H9 (cell line): Measurements from ENCODE around the gene PFDN1. TPM values are rescaled to one million over a fixed set of nuclear protein-coding genes. Genes with fewer than 3 reads are reported as not detected.

Source experiments
- DNase-seq: peaks from one replicate; pipeline ENCODE4 v3.0.0-alpha.2; 2017
- H2AFZ ChIP-seq: one replicate; pipeline ENCODE4 v1.6.1; 2013; ENCODE audit warnings: mild to moderate bottlenecking, low read length, control low read depth, moderate library complexity
- H2AK5ac ChIP-seq: 2 replicates; pipeline ENCODE4 v1.6.1; 2013; ENCODE audit warnings: low read length, control low read depth, mixed read lengths; ENCODE audit not compliant: insufficient read length
- H2BK120ac ChIP-seq: one replicate; pipeline ENCODE4 v1.6.1; 2013; ENCODE audit warnings: low read depth, mild to moderate bottlenecking, low read length, control low read depth, inconsistent platforms; ENCODE audit not compliant: poor library complexity, severe bottlenecking
- H2BK12ac ChIP-seq: 2 replicates; pipeline ENCODE4 v1.6.1; 2013; ENCODE audit warnings: low read length, control low read depth, mixed read lengths, low read depth; ENCODE audit not compliant: insufficient read length
- H2BK15ac ChIP-seq: 2 replicates; pipeline ENCODE4 v1.6.1; 2013; ENCODE audit warnings: low read depth, low read length, control low read depth
- H2BK20ac ChIP-seq: one replicate; pipeline ENCODE4 v1.6.1; 2013; ENCODE audit warnings: low read depth, mild to moderate bottlenecking, low read length, control low read depth, inconsistent platforms; ENCODE audit not compliant: poor library complexity, severe bottlenecking
- H2BK5ac ChIP-seq: 2 replicates; pipeline ENCODE4 v1.6.1; 2013; ENCODE audit warnings: low read length, control low read depth, mixed read lengths; ENCODE audit not compliant: insufficient read length
- H3K14ac ChIP-seq: 2 replicates; pipeline ENCODE4 v1.6.1; 2013; ENCODE audit warnings: low read length, control low read depth; ENCODE audit not compliant: insufficient read depth
- H3K18ac ChIP-seq: 2 replicates; pipeline ENCODE4 v1.6.1; 2013; ENCODE audit warnings: low read depth, mild to moderate bottlenecking, mixed read lengths, low read length, control low read depth; ENCODE audit not compliant: insufficient read length
- H3K23ac ChIP-seq: 2 replicates; pipeline ENCODE4 v1.6.1; 2013; ENCODE audit warnings: low read length, control low read depth, mixed read lengths, low read depth; ENCODE audit not compliant: insufficient read length
- H3K23me2 ChIP-seq: 2 replicates; pipeline ENCODE4 v1.6.1; 2013; ENCODE audit warnings: low read depth, mild to moderate bottlenecking, mixed read lengths, low read length, control low read depth; ENCODE audit not compliant: insufficient read length, poor library complexity, severe bottlenecking
- H3K27ac ChIP-seq: 2 replicates; pipeline ENCODE4 v1.5.1; 2013; ENCODE audit warnings: low read length, control low read depth, mixed read lengths, low read depth; ENCODE audit not compliant: insufficient read length
- H3K27me3 ChIP-seq: 2 replicates; pipeline ENCODE4 v1.6.1; 2013; ENCODE audit warnings: low read length, control low read depth, inconsistent platforms; ENCODE audit not compliant: insufficient read depth
- H3K4ac ChIP-seq: 2 replicates; pipeline ENCODE4 v1.6.1; 2013; ENCODE audit warnings: low read depth, mild to moderate bottlenecking, control low read depth, inconsistent platforms, low read length, moderate library complexity
- H3K4me1 ChIP-seq: 2 replicates; pipeline ENCODE4 v1.6.1; 2013; ENCODE audit warnings: low read length, control low read depth, inconsistent platforms; ENCODE audit not compliant: insufficient read depth
- H3K4me2 ChIP-seq: 2 replicates; pipeline ENCODE4 v1.6.1; 2013; ENCODE audit warnings: low read length, control low read depth, mixed read lengths; ENCODE audit not compliant: insufficient read length, insufficient read depth
- H3K56ac ChIP-seq: 2 replicates; pipeline ENCODE4 v1.6.1; 2013; ENCODE audit warnings: low read depth, mild to moderate bottlenecking, mixed read lengths, low read length, control low read depth; ENCODE audit not compliant: insufficient read length
- H3K79me1 ChIP-seq: 2 replicates; pipeline ENCODE4 v1.6.1; 2013; ENCODE audit warnings: low read depth, mild to moderate bottlenecking, moderate library complexity, low read length, control low read depth, inconsistent platforms; ENCODE audit not compliant: insufficient read depth, poor library complexity, severe bottlenecking
- H3K79me2 ChIP-seq: 2 replicates; pipeline ENCODE4 v1.6.1; 2013; ENCODE audit warnings: low read length, control low read depth, inconsistent platforms; ENCODE audit not compliant: insufficient read depth
- H3K9ac ChIP-seq: 2 replicates; pipeline ENCODE4 v1.6.1; 2013; ENCODE audit warnings: low read length, control low read depth, mixed read lengths; ENCODE audit not compliant: insufficient read length; ENCODE audit errors: extremely low read depth
- H3K9me3 ChIP-seq: one replicate; pipeline ENCODE4 v1.6.1; 2013; ENCODE audit warnings: low read depth, low read length, inconsistent platforms; ENCODE audit not compliant: control insufficient read depth
- H3T11ph ChIP-seq: one replicate; pipeline ENCODE4 v1.6.1; 2013; ENCODE audit warnings: mild to moderate bottlenecking, low read length, control low read depth, inconsistent platforms
- H4K20me1 ChIP-seq: one replicate; pipeline ENCODE4 v1.6.1; 2013; ENCODE audit not compliant: control insufficient read depth, insufficient read length, insufficient read depth
- H4K5ac ChIP-seq: 2 replicates; pipeline ENCODE4 v1.6.1; 2013; ENCODE audit warnings: low read depth, mild to moderate bottlenecking, mixed read lengths, low read length, control low read depth; ENCODE audit not compliant: insufficient read length
- H4K8ac ChIP-seq: replicated peaks from 2 replicates; pipeline ENCODE4 v1.6.1; 2013; ENCODE audit warnings: low read length, control low read depth, mixed read lengths, low read depth; ENCODE audit not compliant: insufficient read length
- H4K91ac ChIP-seq: 2 replicates; pipeline ENCODE4 v1.6.1; 2013; ENCODE audit warnings: low read depth, mild to moderate bottlenecking, moderate library complexity, mixed read lengths, low read length, control low read depth; ENCODE audit not compliant: insufficient read length
- H3K27ac Mint-ChIP-seq, 3 experiments: 2 replicates in 2 of 3; 3 replicates in 1 of 3; pipeline ENCODE4 v1.8.0; 2020 to 2021; ENCODE audit warnings: mixed read lengths in 3 of 3, mild to moderate bottlenecking in 1 of 3, moderate library complexity in 1 of 3
- H3K27me3 Mint-ChIP-seq: 2 replicates; pipeline ENCODE4 v1.8.0; 2021; ENCODE audit warnings: low read depth, mild to moderate bottlenecking, moderate library complexity, mixed read lengths
- H3K36me3 Mint-ChIP-seq, 3 experiments: 2 replicates in 2 of 3; 3 replicates in 1 of 3; pipeline ENCODE4 v1.8.0; 2020 to 2021; ENCODE audit warnings: low read depth in 3 of 3, mixed read lengths in 3 of 3; ENCODE audit not compliant: insufficient read depth in 1 of 3
- H3K4me1 Mint-ChIP-seq, 2 experiments: 2 replicates each; pipeline ENCODE4 v1.8.0; 2020; ENCODE audit warnings: mixed read lengths in 2 of 2
- H3K4me3 Mint-ChIP-seq, 2 experiments: 2 replicates in 1 of 2; 3 replicates in 1 of 2; pipeline ENCODE4 v1.8.0; 2020 to 2021; ENCODE audit warnings: mild to moderate bottlenecking in 2 of 2, mixed read lengths in 2 of 2, moderate library complexity in 1 of 2
- H3K9me3 Mint-ChIP-seq, 2 experiments: 2 replicates in 1 of 2; 3 replicates in 1 of 2; pipeline ENCODE4 v1.8.0; 2020; ENCODE audit warnings: mild to moderate bottlenecking in 2 of 2, mixed read lengths in 2 of 2, moderate library complexity in 1 of 2
- WGBS: extraction: QIAGEN DNeasy Blood & Tissue Kit; methylation state at CpG from one replicate; pipeline ENCODE4 v1.1.7; 2013; ENCODE audit warnings: missing lambda C conversion rate, low lambda C conversion rate, mixed read lengths; ENCODE audit not compliant: insufficient read length; ENCODE audit errors: extremely low coverage; 5-methylcytosine and 5-hydroxymethylcytosine counted together
- total RNA-seq: library from RNA; stranded (reverse); gene quantifications from 2 replicates; pipeline ENCODE4 v1.2.1, GENCODE V29; 2021
- TF ChIP-seq, protein P1 (sequence below): fragments of 200-600 bp; sonication (generic); conservative IDR thresholded peaks from 3 replicates; pipeline ENCODE4 v1.8.0; 2021; ENCODE audit warnings: antibody characterized with exemption, mild to moderate bottlenecking

Gene PFDN1
- total RNA-seq, 1 experiment from 2014 or later, result 58.3 TPM

DNA sequence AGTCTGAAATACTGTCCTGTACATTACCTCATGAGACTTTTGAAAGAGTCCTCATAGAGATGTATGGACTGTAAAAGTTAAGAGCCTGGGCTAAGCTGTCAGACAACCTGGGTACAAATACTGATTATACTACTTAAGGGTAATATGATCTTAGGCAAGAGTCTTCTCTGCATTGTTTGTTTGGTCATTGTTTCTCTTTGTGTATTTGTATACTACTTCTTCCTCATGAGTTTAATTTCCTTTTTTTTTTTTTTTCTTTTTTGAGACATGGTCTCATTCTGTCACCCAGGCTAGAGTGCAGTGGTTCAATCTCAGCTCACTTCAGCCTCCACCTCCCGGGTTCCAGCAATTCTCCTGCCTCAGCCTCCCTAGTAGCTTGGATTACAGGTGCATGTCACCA, 2.6 kb upstream of the PFDN1 start:
- H3K23ac ChIP-seq, result no peak overlapping the region
- H4K5ac ChIP-seq, result no peak overlapping the region
- no CpG with 5 or more reads among the region's 1 CpG for WGBS
- H2BK20ac ChIP-seq, result no peak overlapping the region
- H3K9me3 ChIP-seq, result no peaks in the 10 kb centered on the region
- H3K18ac ChIP-seq, result no peak overlapping the region
- no peak overlapping the region for H2BK5ac ChIP-seq
- H2BK12ac ChIP-seq, result no peak overlapping the region
- H3K27ac Mint-ChIP-seq, result no peak overlapping the region; a peak in 1 of 7 replicates
- peaks cover 8% of the 10 kb centered on the region; the same call in 1 of the 2 replicates for H3K79me2 ChIP-seq
- no peaks in the 10 kb centered on the region for H3K4me1 ChIP-seq
- no peaks in the 10 kb centered on the region for H3K27me3 ChIP-seq
- no peak overlapping the region for H2BK120ac ChIP-seq
- H3K27me3 Mint-ChIP-seq, result peaks cover 2% of the 10 kb centered on the region
- no peaks in the 10 kb centered on the region for H4K20me1 ChIP-seq
- peaks cover 0 to 2% (median 1%) of the 10 kb centered on the region in 3 experiments; a peak in 5 of 7 replicates for H3K36me3 Mint-ChIP-seq
- H3K56ac ChIP-seq, result no peak overlapping the region
- H3K23me2 ChIP-seq, result peaks cover 11% of the 10 kb centered on the region
- no peak overlapping the region for H4K91ac ChIP-seq
- no peak for DNase-seq
- no peak overlapping the region for H4K8ac ChIP-seq
- no peak overlapping the region for H3K4me2 ChIP-seq
- H3K9ac ChIP-seq, result no peak overlapping the region
- H2AFZ ChIP-seq, result no peak overlapping the region
- H3K4me1 Mint-ChIP-seq, result peaks cover 4 to 7% of the 10 kb centered on the region in 2 experiments; a peak in 3 of 4 replicates
- H2BK15ac ChIP-seq, result no peak overlapping the region
- no peak overlapping the region for H3K27ac ChIP-seq
- no peak overlapping the region for H3K4me3 Mint-ChIP-seq
- TF ChIP-seq, protein P1, sequence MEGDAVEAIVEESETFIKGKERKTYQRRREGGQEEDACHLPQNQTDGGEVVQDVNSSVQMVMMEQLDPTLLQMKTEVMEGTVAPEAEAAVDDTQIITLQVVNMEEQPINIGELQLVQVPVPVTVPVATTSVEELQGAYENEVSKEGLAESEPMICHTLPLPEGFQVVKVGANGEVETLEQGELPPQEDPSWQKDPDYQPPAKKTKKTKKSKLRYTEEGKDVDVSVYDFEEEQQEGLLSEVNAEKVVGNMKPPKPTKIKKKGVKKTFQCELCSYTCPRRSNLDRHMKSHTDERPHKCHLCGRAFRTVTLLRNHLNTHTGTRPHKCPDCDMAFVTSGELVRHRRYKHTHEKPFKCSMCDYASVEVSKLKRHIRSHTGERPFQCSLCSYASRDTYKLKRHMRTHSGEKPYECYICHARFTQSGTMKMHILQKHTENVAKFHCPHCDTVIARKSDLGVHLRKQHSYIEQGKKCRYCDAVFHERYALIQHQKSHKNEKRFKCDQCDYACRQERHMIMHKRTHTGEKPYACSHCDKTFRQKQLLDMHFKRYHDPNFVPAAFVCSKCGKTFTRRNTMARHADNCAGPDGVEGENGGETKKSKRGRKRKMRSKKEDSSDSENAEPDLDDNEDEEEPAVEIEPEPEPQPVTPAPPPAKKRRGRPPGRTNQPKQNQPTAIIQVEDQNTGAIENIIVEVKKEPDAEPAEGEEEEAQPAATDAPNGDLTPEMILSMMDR, result no peak
- no peak overlapping the region for H2AK5ac ChIP-seq
- no peak overlapping the region for H3T11ph ChIP-seq
- peaks cover 6% of the 10 kb centered on the region for H3K79me1 ChIP-seq
- H3K9me3 Mint-ChIP-seq, result peaks cover 0 to 2% of the 10 kb centered on the region in 2 experiments; a peak in 1 of 5 replicates
- H3K4ac ChIP-seq, result no peak overlapping the region
- H3K14ac ChIP-seq, result no peak overlapping the region
